HG03521 (cell line): Measurements from ENCODE around the gene RIC8B.
A peak's percentile ranks its signal among the peaks of the same experiment; 100 is the strongest.
"Not testable (repeated sequence)": the region's sequence is repeated elsewhere in the genome, so short reads cannot be mapped to it uniquely, and the experiment has no call there.

Experiments used
- ATAC-seq: cut with Tn5 transposase; IDR thresholded peaks from one replicate; pipeline ENCODE4 v1.9.1; 2021; ENCODE audit warnings: mild to moderate bottlenecking, moderate library complexity; ENCODE audit not compliant: unreplicated experiment

Gene RIC8B

DNA sequence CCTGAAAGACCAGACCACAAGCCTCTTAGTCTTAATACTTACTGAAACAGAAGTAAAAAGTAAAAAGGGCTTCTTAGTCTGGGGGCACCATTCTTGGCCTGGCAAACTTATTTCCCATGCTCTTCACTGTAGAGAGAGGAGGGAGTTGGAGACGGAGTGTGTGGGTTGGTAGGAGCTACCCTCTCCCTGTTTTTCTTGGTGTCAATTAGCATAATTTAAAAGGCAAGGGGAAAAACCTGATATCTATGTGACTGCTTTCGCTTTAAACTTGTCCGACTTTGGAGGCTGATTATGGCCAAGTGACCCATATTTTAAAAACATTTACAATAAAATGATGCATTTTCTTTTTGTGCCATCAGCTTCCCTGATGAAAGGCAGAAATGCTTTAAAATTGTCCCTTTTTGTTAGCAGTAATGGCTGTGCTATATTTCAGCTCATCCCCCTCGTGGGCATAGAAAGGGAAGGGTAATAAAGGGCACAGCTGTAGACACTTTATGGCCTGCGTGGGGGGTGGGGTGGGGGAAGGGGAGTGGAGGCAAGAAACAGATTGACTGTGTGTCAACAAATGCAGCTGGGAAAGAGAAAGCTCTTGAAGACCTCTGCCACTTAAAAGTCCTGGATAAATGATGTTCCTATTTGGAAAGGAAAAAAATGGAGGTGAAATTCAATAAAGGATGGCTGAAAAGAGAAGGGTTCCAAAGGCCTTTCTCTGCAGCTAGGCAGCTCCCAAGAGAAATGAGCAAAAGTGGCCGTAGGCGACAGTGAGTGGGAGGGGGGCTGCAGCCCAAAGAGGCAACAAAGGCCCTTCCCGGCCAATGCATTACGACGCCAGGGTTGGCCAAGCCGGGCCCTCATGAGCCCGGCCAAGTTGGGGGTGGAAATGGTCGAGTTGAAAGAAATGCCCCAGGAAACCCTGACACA lies 123.8 kb downstream of the RIC8B start:
- ATAC-seq: no peak

DNA sequence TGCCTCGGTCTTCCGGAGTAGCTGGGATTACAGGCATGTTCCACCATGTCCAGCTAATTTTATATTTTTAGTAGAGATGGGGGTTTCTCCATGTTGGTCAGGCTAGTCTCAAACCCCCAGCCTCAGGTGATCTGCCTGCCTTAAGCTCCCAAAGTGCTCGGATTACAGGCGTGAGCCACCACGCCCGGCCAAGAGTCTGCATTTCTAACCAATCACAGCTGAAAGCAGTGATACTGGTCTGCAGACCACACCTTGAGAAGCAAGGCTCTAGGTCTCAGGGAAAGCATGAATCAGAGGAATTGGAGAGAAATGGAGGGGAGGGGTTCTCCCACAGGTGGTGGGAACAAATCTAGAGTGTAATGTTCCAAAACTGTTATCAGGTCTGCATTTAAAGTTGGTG lies 126.1 kb downstream of the RIC8B start:
- no peak for ATAC-seq

DNA sequence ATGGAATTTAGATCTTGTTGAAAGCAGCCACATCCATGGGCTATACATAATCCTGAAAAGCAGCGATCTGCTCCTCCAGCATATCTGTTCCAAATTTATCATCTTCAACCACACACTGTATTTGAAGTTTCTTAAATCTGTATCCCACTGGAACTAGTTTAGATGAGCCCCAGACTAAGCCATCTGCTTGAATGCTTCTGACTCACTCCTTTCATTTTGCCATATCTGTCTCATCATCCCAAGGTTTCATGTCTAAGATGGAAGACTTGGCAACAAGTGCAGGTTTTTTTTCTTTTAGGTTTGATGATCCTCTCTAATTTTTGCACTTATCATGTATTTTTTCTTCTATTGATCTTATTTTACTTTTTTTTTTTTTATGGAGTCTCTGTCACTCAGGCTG lies 126.8 kb downstream of the RIC8B start:
- ATAC-seq: no peak

DNA sequence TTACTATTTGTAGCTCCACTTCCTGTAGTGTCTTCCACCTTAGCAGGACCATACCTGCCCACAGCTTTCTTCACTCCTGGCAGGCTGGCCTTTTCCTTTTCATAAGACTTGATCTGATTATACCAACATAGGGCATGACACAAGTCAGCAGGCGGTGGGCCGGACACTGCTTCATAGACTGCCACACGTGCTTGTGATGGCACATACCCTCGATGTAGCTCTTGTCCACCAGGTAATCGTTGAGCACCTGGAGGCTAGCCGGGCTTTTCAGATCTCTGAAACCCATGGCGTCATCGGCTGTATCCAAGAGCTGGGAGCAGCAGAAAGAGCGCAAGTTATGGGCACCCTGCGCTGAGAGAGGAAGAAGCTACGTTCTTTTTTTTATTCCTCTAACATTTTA lies 127.6 kb downstream of the RIC8B start:
- ATAC-seq: no peak

DNA sequence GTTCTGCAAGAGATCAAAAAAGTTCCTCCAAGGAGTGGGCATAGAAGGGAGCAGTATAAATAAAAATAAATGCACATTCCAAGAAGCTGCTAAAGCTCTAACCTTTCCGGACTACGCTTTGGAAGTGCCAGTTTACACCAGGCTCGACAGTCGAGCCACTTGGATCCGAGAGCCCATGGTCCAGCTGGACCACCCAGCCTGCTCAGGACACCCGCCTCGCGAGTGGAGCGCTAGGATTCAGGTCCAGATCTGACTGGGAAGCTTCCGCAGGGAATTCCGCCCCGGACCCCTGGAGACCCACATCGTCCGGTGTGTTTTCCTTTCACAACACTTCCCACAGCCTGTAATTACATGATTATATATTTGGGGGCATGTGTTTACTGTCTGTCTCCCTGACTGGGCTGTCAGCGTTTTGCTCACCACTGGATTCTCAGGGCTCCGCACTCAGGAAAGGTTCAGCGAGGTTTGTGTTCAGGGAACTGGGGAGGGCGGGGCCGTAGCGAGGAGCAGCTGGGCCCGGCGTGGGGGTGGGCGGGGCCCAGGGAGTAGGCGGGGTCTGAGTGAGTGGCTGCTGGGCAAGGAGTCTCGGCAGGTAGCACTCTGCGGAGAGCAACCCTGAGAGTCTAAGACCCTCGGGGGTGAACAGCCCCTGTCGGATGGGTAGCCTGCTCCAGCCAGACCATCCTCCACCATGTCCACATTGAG lies 128.9 kb downstream of the RIC8B start:
- ATAC-seq: peak; percentile 90

DNA sequence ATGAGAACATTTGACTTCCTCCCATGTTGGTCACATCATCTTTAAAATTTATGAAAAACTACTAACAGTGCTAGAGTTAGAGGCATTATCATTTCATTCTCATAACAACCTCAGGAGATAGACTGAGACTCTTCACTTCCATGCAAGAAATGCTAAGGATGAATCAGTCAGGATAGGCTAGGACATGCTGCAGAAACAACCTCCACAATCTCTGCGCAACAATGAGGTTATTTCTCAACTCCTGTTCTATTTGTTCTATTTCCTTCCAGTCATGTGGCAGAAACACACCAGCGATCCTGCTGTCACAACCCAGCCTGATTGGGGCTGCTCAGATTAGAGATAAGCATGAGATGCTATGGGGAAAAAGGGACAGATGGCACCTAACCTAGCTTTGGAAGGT lies 132.2 kb downstream of the RIC8B start:
- ATAC-seq: no peak

DNA sequence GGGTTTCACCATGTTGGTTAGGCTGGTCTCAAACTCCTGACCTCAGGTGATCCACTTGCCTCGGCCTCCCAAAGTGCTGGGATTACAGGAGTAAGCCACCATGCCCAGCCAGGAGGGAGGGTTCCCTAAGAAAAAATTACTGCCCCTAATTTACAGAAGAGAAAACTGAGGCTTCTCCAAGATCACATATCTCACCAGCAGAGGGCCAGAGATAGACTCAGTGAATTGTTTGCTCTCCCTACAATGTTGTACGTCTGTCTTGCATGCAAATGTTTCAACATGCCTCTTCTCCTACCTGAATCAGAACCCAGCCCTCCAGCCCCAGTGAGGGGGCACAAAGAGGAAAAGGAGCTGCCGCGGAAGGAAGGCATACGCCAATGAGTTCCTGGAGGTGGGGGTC lies 132.9 kb downstream of the RIC8B start:
- ATAC-seq: no peak

DNA sequence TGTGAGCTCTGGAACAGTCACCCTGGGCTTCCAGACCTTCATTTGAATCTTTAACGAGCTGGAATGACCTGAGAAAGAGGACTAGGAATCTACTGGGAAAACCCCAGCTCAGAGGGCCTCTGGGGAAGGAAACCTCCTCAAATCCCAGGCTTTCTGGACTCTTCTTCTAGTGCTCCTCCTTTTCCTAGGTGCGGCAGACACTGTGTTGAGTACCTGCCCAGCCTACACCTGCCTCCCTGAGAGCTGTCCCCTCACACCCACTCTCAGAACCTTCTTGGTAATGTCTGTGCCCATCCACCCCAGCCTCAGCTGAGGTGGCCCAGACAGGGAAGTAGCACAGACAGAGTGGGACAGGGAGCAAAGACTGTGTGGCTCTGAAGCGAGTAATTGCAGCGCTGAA lies 133.4 kb downstream of the RIC8B start:
- ATAC-seq: no peak

DNA sequence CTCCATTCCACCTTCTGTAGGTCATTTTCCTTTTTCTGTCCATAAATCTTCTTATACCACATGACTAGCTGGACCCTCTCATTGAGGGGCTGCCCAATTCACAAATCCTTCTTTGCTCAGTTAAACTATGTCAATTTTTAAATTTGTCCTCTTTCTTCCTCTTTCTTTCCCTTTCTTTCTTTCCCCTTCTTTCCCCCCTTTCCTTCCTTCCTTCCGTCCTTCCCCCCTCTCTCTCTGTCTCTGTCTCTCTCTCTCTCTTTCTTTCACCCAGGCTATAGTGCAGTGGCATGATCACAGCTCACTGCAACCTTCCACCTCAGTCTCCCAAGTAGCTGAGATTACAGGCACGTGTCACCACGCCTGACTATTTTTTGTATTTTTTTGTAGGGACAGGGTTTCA lies 134.1 kb downstream of the RIC8B start:
- ATAC-seq: no peak

DNA sequence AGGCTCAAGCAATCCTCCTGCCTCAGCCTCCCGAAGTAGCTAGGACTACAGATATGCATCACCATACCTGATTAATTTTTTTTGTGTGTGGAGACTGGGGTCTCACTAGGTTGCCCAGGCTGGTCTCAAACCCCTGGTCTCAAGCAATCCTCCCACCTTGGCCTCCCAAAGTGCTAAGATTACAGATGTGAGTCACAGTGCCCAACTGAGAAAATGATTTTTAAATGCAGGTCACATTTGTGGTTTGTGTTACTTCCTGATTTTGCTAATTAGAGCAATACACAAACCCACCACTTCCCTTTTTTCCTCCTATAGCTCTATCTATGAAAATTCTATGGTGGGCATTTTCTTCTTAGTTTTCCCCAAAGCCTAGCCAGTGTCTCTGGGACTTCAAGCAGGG lies 135.7 kb downstream of the RIC8B start:
- ATAC-seq: peak; percentile 34

DNA sequence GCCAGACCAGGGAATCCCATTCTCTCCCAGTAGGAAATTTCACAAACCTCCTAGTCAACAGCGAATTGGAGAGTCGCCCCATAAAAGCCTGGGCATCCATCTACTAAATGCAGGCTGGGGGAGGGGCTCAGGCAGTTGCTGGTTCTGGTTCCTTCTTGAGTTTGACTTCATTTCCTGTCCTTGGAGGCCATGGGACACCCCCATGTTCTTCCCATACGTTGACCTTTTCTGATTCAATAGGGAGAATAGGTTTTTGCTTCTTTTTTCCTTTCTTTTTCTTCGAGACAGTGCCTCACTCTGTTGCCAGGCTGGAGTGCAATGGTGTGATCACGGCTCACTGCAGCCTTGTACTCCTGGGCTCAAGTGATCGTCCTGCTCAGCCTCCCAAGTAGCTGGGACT lies 137.1 kb downstream of the RIC8B start:
- no peak for ATAC-seq

DNA sequence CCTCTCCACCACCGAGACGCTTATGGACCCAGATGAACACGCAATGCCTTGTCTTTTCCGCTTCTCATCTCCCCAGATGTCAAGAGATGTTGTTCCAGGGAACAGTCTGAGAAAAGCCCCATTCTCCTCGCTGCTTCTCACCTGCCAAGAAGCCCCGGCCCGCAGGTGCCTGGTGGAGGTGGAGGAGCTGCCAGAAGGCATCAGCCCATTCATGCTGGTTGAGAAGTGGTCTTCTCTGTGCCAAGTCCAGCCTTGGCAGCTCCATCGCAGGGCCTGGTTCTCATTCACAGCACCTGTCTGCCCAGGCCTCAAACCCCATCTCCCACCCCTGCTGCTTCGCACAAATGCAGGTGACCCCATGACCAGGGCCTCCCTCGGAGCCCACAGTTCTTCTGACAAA lies 139.0 kb downstream of the RIC8B start:
- no peak for ATAC-seq

DNA sequence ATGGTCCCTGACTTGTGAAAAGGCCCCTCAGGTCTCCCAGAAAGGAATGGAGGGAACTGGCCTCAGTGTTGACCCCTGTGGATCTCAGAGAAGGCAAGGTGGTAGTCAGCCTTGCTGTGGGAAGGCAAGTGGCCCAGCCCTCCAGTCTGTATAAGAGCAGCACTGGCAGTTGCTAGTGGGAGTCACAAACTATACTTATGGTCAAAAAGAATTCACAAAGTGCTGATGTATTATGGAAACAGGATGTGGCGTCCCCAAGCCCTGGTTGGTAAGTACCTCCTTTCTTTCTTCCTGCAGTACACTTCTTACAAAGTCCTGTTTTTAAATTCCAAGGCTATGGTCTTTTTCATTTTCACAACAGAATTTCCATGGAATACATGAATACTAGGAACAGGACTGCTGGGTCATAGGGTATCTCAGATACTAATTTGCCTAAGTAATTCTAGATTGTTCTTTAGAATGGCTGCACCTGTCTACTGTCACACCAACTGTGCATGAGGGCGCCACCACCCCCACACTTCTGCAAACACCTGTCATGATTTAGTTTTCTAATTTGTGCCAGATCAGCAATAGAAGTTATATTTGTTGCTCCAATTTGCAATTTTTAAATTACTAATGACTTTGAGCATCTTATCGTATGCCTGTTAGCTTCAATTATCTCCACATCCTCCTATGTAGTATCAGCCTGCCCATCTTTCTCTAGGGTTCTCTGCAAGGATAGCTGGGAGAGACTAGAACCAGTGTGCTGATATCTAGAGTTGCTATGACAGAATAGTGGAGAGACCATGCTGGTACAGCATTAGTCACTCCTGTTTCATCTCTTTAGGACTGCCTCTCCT lies 140.5 kb downstream of the RIC8B start:
- ATAC-seq: peak; percentile 74

DNA sequence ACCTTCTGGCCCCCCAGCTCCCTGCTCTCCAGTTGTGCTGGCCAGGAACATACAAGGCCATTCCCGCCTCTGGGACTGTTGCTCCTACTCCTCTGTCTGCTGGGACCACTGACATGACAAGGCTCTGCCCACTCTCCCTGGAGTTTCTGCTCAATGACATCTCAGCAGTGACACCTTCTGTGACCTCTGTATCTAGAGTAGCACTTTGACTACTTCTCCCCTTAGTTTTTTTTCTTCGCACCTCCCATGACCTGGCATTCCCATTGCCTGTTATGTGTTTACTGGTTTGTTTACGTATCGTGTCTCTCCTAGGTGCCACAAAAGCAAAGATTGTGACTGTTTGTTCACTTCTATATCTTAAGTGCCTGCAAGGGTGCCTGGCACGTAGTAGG lies 141.1 kb downstream of the RIC8B start:
- peak; percentile 11 for ATAC-seq

DNA sequence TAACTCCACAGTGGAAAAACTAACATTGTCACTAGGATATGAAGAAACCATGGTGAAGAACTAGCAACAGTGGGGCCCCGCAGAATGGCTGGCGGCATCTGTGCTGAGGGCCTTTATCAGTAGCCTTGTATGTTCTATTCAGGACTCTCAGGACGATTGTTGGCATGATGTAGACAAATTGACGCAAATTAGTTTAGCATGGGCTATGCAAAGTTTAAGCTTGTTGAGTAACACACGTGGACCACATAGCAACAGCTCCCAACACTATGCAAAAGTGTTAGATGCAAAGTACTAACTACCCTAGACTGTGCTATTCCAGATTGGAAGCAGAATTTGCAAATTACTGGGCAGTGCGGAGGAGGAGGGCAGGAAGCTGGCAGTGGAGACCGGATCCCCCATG lies 143.0 kb downstream of the RIC8B start:
- ATAC-seq: no peak

DNA sequence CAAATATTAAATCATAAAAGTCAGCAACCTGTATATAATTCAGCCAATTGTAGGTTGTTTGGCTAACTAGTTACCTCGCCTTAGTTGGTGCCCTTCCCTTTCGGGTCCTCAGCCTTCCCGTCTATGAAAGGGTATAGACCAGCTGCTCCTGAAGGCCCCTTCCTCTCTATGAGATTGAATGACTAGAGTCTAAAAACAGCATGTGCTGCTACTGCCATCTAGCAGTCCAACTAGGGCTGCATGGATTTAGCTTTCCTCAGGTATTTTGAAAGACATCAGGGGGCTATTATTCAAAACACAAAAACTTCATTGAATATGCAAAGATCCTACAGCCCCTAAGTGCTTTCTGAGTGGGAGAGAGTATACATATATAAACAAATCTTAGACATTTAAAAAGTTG lies 144.3 kb downstream of the RIC8B start:
- ATAC-seq: no peak

DNA sequence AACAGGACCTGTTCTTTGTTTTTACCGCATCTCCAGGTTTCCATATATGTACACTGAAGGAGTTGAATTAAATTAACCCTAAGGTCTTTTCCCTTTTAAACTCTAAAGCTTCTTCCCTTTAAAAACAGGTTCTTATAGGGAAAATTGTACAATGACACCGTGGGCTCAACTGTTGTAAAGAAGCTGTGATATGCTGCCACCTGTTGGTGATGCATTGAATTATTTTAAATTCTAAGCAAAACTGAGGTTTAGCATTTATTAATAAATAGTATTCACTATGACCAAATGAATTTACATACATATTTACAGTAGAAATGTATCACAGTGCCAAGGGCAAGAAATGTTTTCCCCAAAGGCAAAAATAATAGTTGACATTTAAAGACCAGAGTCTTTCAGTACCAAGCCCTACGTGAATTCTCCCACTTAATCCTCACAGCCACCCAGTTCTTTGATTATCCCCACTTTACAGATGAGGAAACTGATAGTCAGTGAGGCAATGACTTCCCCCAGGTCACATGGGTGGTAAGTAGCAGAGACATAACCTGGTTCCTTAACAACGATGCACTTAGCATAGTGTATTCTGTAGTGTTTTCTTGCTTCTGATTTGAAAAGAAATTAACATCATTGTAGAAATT lies 145.5 kb downstream of the RIC8B start:
- no peak for ATAC-seq

DNA sequence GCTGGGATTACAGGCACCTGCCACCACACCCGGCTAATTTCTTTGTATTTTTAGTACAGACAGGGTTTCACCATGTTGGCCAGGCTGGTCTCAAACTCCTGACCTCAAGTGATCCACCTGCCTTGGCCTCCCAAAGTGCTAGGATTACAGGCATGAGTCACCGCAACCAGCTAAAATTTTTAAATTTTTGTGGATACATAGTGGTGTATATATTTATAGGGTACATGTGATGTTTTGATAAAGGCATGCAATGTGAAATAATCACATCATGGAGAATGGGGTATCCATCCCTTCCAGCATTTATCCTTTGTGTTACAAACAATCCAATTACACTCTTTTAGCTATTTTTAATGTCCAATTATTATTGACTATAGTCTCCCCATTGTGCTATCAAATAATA lies 147.5 kb downstream of the RIC8B start:
- ATAC-seq: not testable (repeated sequence)

DNA sequence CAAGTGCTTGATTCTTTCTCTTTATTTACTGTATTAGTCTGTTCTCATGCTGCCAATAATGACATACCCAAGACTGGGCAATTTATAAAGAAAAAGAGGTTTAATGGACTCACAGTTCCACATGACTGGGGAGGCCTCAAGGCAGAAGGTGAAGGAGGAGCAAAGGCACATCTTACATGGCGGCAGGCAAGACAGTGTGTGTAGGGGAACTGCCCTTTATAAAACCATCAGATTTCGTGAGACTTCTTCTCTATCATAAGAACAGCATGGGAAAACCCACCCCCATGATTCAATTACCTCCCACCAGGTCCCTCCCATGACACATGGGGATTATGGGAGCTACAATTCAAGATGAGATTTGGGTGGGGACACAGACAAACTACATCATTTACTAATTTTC lies 149.1 kb downstream of the RIC8B start:
- not testable (repeated sequence) for ATAC-seq

DNA sequence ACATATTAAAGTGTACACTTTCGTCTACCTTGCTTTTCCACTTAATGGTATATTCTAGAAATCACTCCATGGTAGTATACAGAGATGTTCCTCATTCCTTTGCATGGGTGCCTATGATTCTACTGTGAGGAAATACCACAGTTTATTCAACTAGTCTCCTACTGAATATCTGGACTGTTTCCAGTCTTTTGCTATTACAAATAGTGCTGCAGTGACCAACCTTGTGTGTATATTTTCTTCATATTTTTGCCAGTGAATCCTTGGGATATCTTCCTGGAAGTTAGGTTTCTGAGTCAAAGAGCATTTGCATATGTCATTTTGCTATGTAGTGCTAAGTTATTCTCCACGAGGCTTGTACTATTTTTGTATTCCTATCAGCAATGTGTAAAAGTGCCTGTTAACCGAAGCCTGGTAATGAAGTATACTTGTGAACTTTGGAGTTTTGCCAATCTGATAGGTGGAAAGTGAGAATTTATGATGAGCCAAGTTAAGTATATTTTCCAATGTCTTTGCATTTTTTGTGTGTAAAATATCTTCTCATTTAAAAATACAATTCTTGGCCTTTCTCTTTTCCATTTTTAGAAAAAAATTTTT lies 149.9 kb downstream of the RIC8B start:
- ATAC-seq: no peak

DNA sequence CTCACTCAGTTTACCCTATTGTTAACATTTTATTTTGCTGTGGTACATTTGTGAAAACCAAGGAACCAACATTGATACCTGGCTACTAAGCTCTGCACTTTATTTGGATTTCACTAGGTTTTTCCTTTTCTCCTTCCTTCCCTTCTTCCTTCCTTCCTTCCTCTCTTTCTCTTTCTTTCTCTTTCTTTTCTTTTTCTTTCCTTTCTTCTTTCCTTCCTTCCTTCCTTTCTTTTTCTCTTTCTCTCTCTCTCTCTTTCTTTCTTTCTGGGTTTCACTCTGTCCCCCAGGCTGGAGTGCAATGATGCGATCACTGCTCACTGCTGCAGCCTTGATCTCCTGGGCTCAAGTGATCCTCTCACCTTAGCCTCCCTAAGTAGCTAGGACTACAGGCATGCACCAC lies 152.2 kb downstream of the RIC8B start:
- no peak for ATAC-seq
